ENCODE measurements around the gene PDCD2.

Gene PDCD2

GRCh38 chr6:170554013-170554795 lies 30.2 kb downstream of the PDCD2 start, which contains the start of gene TBP (continued):
- TF ChIP-seq, protein P1, sequence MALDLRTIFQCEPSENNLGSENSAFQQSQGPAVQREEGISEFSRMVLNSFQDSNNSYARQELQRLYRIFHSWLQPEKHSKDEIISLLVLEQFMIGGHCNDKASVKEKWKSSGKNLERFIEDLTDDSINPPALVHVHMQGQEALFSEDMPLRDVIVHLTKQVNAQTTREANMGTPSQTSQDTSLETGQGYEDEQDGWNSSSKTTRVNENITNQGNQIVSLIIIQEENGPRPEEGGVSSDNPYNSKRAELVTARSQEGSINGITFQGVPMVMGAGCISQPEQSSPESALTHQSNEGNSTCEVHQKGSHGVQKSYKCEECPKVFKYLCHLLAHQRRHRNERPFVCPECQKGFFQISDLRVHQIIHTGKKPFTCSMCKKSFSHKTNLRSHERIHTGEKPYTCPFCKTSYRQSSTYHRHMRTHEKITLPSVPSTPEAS (tag by site-specific recombination; IDR thresholded peaks at IDR 0.05) = no peak
- no peak for TF ChIP-seq ZNF23 (tag by site-specific recombination; IDR thresholded peaks at IDR 0.05; ENCODE audit: borderline replicate concordance)
- no peak for TF ChIP-seq PRDM6 (tag by site-specific recombination; IDR thresholded peaks at IDR 0.05)
- TF ChIP-seq, protein P2, sequence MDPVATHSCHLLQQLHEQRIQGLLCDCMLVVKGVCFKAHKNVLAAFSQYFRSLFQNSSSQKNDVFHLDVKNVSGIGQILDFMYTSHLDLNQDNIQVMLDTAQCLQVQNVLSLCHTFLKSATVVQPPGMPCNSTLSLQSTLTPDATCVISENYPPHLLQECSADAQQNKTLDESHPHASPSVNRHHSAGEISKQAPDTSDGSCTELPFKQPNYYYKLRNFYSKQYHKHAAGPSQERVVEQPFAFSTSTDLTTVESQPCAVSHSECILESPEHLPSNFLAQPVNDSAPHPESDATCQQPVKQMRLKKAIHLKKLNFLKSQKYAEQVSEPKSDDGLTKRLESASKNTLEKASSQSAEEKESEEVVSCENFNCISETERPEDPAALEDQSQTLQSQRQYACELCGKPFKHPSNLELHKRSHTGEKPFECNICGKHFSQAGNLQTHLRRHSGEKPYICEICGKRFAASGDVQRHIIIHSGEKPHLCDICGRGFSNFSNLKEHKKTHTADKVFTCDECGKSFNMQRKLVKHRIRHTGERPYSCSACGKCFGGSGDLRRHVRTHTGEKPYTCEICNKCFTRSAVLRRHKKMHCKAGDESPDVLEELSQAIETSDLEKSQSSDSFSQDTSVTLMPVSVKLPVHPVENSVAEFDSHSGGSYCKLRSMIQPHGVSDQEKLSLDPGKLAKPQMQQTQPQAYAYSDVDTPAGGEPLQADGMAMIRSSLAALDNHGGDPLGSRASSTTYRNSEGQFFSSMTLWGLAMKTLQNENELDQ (tag by site-specific recombination; IDR thresholded peaks at IDR 0.05; ENCODE audit: low read depth) = no peak
- TF ChIP-seq OSR2 (tag by site-specific recombination; IDR thresholded peaks at IDR 0.05) = no peak
- TF ChIP-seq ZNF785 (tag by site-specific recombination; IDR thresholded peaks at IDR 0.05) = no peak
- no peak for TF ChIP-seq ZNF707 (tag by site-specific recombination; IDR thresholded peaks at IDR 0.05)
- no peak for TF ChIP-seq ZNF398 (tag by site-specific recombination; IDR thresholded peaks at IDR 0.05)
- no peak for TF ChIP-seq IKZF3 (tag by site-specific recombination; IDR thresholded peaks at IDR 0.05)
- TF ChIP-seq ZNF571 (tag by site-specific recombination; IDR thresholded peaks at IDR 0.05) = no peak
- TF ChIP-seq ZIC2 (tag by site-specific recombination; IDR thresholded peaks at IDR 0.05) = peak; percentile 35; the same call in 1 of the 2 replicates
- TF ChIP-seq SETDB1 (IDR thresholded peaks at IDR 0.05; ENCODE audit: insufficient read length, low read length) = peak; percentile 18
- no peak for TF ChIP-seq ZNF677 (tag by site-specific recombination; IDR thresholded peaks at IDR 0.05)
- TF ChIP-seq ZNF639 (tag by site-specific recombination; IDR thresholded peaks at IDR 0.05) = peak; percentile 69; the same call in 1 of the 2 replicates
- peak; percentile 99 for TF ChIP-seq ZNF341 (tag by site-specific recombination; IDR thresholded peaks at IDR 0.05; ENCODE audit: low read depth)
- TF ChIP-seq ZNF596 (tag by site-specific recombination; IDR thresholded peaks at IDR 0.05) = no peak
- no peak for TF ChIP-seq ZNF221 (tag by site-specific recombination; IDR thresholded peaks at IDR 0.05; ENCODE audit: borderline replicate concordance)
- TF ChIP-seq ZNF701 (tag by site-specific recombination; IDR thresholded peaks at IDR 0.05) = no peak
- no peak for TF ChIP-seq ZNF768 (tag by site-specific recombination; IDR thresholded peaks at IDR 0.05)
- no peak for TF ChIP-seq ZNF747 (tag by site-specific recombination; IDR thresholded peaks at IDR 0.05)
- TF ChIP-seq ZNF560 (tag by site-specific recombination; IDR thresholded peaks at IDR 0.05; ENCODE audit: borderline replicate concordance) = no peak
- TF ChIP-seq ZNF654 (tag by site-specific recombination; IDR thresholded peaks at IDR 0.05; ENCODE audit: low read depth) = no peak
- TF ChIP-seq ZNF555 (tag by site-specific recombination; conservative IDR thresholded peaks at IDR 0.05) = no peak
- TF ChIP-seq ZNF335 (tag by site-specific recombination; conservative IDR thresholded peaks at IDR 0.05) = peak; percentile 100
- no peak for TF ChIP-seq ZNF16 (tag by site-specific recombination; IDR thresholded peaks at IDR 0.05; ENCODE audit: low read depth)
- TF ChIP-seq ZNF248 (tag by site-specific recombination; IDR thresholded peaks at IDR 0.05) = no peak
- TF ChIP-seq FEZF1 (tag by site-specific recombination; IDR thresholded peaks at IDR 0.05) = no peak
- no peak for TF ChIP-seq ZNF354C (tag by site-specific recombination; IDR thresholded peaks at IDR 0.05; ENCODE audit: borderline replicate concordance, low read depth)
- TF ChIP-seq ZSCAN16 (tag by site-specific recombination; IDR thresholded peaks at IDR 0.05) = no peak
- no peak for TF ChIP-seq KLF10 (tag by site-specific recombination; IDR thresholded peaks at IDR 0.05)
- TF ChIP-seq, protein P3, sequence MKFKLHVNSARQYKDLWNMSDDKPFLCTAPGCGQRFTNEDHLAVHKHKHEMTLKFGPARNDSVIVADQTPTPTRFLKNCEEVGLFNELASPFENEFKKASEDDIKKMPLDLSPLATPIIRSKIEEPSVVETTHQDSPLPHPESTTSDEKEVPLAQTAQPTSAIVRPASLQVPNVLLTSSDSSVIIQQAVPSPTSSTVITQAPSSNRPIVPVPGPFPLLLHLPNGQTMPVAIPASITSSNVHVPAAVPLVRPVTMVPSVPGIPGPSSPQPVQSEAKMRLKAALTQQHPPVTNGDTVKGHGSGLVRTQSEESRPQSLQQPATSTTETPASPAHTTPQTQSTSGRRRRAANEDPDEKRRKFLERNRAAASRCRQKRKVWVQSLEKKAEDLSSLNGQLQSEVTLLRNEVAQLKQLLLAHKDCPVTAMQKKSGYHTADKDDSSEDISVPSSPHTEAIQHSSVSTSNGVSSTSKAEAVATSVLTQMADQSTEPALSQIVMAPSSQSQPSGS (tag by site-specific recombination; IDR thresholded peaks at IDR 0.05; ENCODE audit: low read depth) = 0 out of 2 replicates have a peak, but pooled peaks have one; percentile 10
